Measurements from ENCODE around the gene GPS2. TPM values are rescaled to one million over a fixed set of nuclear protein-coding genes. Genes with fewer than 3 reads are reported as not detected.
"Not testable (repeated sequence)": the region's sequence is repeated elsewhere in the genome, so short reads cannot be mapped to it uniquely, and the experiment has no call there.

The GPS2 gene
- total RNA-seq, 1 experiment from 2014 or later, result 36.9 TPM

DNA sequence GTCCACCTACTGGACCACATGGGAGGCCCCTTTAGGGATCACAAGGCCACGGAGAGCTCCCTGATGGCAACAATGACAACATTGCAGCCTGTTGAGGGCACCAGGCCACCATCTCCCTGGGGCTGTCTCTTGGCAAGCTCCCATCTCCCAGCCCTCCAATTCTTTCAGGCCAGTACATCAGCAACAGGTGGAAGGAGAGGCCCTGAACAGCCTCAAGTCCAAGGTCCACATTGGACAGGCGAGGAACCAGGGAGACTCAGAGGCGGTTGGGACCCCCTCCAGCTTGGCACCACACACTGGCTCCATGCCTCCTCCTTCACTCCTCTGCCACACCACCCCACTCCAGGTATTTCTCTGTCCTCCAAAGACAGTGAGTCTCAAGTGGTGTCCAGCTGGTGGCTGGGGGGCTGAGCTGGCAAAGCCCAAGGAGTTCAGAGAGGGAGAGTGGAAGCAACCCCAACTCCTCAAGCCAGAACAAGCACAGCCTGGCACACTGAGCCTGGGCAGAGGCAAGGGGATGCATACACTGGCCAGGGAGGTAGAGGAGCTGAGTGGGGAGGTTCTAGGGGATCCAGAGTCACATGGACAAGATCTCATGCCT is 19.9 kb upstream of the GPS2 start:
- no peak for DNase-seq
- H3K9ac ChIP-seq (ENCODE audit: low read length), result peak overlapping the region; percentile 79; the same call in 1 of the 2 replicates
- H3K27ac ChIP-seq (ENCODE audit: low read length), result no peak overlapping the region
- no peaks in the 10 kb centered on the region for H3K36me3 ChIP-seq (ENCODE audit: insufficient read depth, low read length)
- H3K9me2 ChIP-seq (replicated peaks; ENCODE audit: insufficient read depth, low read length), result no peaks in the 10 kb centered on the region
- peaks cover 35% of the 10 kb centered on the region for H3K4me1 ChIP-seq (ENCODE audit: low read length)
- peaks cover 14% of the 10 kb centered on the region for H3K79me2 ChIP-seq (ENCODE audit: low read length)
- no peak overlapping the region for H3K4me2 ChIP-seq (ENCODE audit: low read depth, low read length, poor library complexity, severe bottlenecking)
- H4K20me1 ChIP-seq (ENCODE audit: insufficient read depth, low read depth, low read length), result no peaks in the 10 kb centered on the region
- H3K4me3 ChIP-seq (ENCODE audit: low read length), result no peak overlapping the region
- H2AFZ ChIP-seq (ENCODE audit: low read length), result no peak overlapping the region; the same call in 1 of the 2 replicates
- no peaks in the 10 kb centered on the region for H3K9me3 ChIP-seq (ENCODE audit: low read length)
- no peaks in the 10 kb centered on the region for H3K27me3 ChIP-seq (ENCODE audit: low read length)

GRCh38 chr17:7332600-7333069 is 17.5 kb upstream of the GPS2 start:
- DNase-seq; H3K9me2 ChIP-seq (replicated peaks; ENCODE audit: insufficient read depth, low read length): not testable (repeated sequence)

GRCh38 chr17:7332111-7332510 is 17.0 kb upstream of the GPS2 start:
- H3K4me2 ChIP-seq (ENCODE audit: low read depth, low read length, poor library complexity, severe bottlenecking), result no peak overlapping the region

More at GRCh38 chr17:7332600-7333069, 17.5 kb upstream of the GPS2 start:
- not testable (repeated sequence) for H3K4me2 ChIP-seq (ENCODE audit: low read depth, low read length, poor library complexity, severe bottlenecking); H3K9ac ChIP-seq (ENCODE audit: low read length); H3K4me3 ChIP-seq (ENCODE audit: low read length); H3K9me3 ChIP-seq (ENCODE audit: low read length); H4K20me1 ChIP-seq (ENCODE audit: insufficient read depth, low read depth, low read length); H3K27ac ChIP-seq (ENCODE audit: low read length); H3K36me3 ChIP-seq (ENCODE audit: insufficient read depth, low read length); H3K27me3 ChIP-seq (ENCODE audit: low read length); H2AFZ ChIP-seq (ENCODE audit: low read length)
- Histone ChIP-seq H3K4me1 (ENCODE audit: low read length) (peaks cover 44% of the 10 kb centered on the region), H3K79me2 (ENCODE audit: low read length) (peaks cover 25% of the 10 kb centered on the region)

DNA sequence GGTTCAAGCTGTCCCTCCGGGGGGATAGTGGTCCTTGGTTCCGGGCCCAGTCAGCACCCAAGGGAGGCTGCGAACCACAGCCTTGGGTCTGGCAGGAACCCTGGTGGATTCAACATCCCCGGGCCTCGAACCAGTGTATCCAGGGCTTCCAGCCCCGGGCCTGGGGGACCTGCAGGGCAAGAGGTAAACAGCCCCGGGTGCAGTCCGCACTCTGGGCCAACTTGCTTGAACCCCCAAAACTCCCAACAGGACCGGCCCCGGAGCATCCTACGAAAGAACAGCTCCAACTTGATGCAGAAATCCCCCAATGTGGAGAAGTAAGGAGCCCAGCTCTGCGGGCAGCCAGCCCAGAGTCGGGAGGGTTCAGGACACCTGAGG is 15.5 kb upstream of the GPS2 start:
- H3K9me2 ChIP-seq (replicated peaks; ENCODE audit: insufficient read depth, low read length), result no peaks in the 10 kb centered on the region
- peak overlapping the region; percentile 99 for H3K4me2 ChIP-seq (ENCODE audit: low read depth, low read length, poor library complexity, severe bottlenecking)
- H3K79me2 ChIP-seq (ENCODE audit: low read length), result peaks cover 24% of the 10 kb centered on the region
- no peaks in the 10 kb centered on the region for H3K36me3 ChIP-seq (ENCODE audit: insufficient read depth, low read length)
- peak overlapping the region; percentile 94 for H3K9ac ChIP-seq (ENCODE audit: low read length)
- no peaks in the 10 kb centered on the region for H3K9me3 ChIP-seq (ENCODE audit: low read length)
- H4K20me1 ChIP-seq (ENCODE audit: insufficient read depth, low read depth, low read length), result no peaks in the 10 kb centered on the region
- DNase-seq, result no peak
- H3K4me3 ChIP-seq (ENCODE audit: low read length), result peak overlapping the region; percentile 99
- peak overlapping the region; percentile 78; the same call in 1 of the 2 replicates for H2AFZ ChIP-seq (ENCODE audit: low read length)
- H3K27me3 ChIP-seq (ENCODE audit: low read length), result no peaks in the 10 kb centered on the region
- no peak overlapping the region for H3K27ac ChIP-seq (ENCODE audit: low read length)
- H3K4me1 ChIP-seq (ENCODE audit: low read length), result peaks cover 28% of the 10 kb centered on the region

More at GRCh38 chr17:7332111-7332510, 17.0 kb upstream of the GPS2 start:
- DNase-seq, result no peak
- Histone ChIP-seq H3K79me2 (ENCODE audit: low read length) (peaks cover 27% of the 10 kb centered on the region), H3K36me3 (ENCODE audit: insufficient read depth, low read length) (no peaks in the 10 kb centered on the region), H3K27me3 (ENCODE audit: low read length) (no peaks in the 10 kb centered on the region), H4K20me1 (ENCODE audit: insufficient read depth, low read depth, low read length) (no peaks in the 10 kb centered on the region), H3K9me3 (ENCODE audit: low read length) (no peaks in the 10 kb centered on the region), H3K4me1 (ENCODE audit: low read length) (peaks cover 43% of the 10 kb centered on the region), H3K9me2 (replicated peaks; ENCODE audit: insufficient read depth, low read length) (no peaks in the 10 kb centered on the region), H3K27ac (ENCODE audit: low read length) (no peak overlapping the region), H3K9ac (ENCODE audit: low read length) (no peak overlapping the region), H2AFZ (ENCODE audit: low read length) (no peak overlapping the region), H3K4me3 (ENCODE audit: low read length) (no peak overlapping the region)

DNA sequence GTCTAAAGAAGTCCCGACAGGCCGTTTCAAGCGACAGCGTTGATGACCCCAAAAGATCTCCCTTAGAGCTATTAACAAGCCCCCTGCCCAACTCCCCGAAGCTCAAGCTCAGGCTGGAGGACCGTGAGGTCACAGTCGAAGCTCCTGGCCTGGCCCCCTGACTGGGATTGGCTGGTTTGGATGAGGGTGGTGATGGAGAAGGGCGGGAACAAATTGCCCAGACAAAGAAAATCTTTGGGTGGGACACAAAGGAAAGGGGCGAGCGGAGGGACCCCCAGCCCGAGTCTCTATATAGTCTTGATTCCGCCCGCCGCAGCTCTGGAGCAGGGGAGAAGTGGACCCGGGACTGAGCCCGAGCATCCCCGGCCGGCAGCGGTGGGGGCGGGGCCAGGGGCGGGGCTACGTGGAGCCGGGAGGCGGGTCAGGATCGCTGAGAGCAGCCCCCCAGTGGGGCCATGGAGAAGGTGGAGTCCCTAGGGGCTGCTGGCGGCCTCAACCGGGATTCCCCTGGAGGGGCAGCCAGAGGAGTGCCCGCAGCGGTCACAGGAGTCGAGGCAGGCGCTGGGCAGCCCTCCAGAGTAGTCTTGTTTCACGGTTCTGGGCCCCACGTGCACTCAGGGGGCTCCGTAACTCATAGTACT is 15.0 kb upstream of the GPS2 start:
- H3K79me2 ChIP-seq (ENCODE audit: low read length), result peaks cover 24% of the 10 kb centered on the region
- peak overlapping the region; percentile 99 for H3K4me3 ChIP-seq (ENCODE audit: low read length)
- no peaks in the 10 kb centered on the region for H3K9me2 ChIP-seq (replicated peaks; ENCODE audit: insufficient read depth, low read length)
- peak overlapping the region; percentile 99 for H3K4me2 ChIP-seq (ENCODE audit: low read depth, low read length, poor library complexity, severe bottlenecking)
- H3K9me3 ChIP-seq (ENCODE audit: low read length), result no peaks in the 10 kb centered on the region
- peak overlapping the region; percentile 75 for H3K27ac ChIP-seq (ENCODE audit: low read length)
- no peaks in the 10 kb centered on the region for H3K27me3 ChIP-seq (ENCODE audit: low read length)
- H4K20me1 ChIP-seq (ENCODE audit: insufficient read depth, low read depth, low read length), result no peaks in the 10 kb centered on the region
- H3K36me3 ChIP-seq (ENCODE audit: insufficient read depth, low read length), result no peaks in the 10 kb centered on the region
- H3K9ac ChIP-seq (ENCODE audit: low read length), result peak overlapping the region; percentile 94
- H3K4me1 ChIP-seq (ENCODE audit: low read length), result peaks cover 23% of the 10 kb centered on the region
- DNase-seq, result peak; percentile 94
- peak overlapping the region; percentile 78 for H2AFZ ChIP-seq (ENCODE audit: low read length)

DNA sequence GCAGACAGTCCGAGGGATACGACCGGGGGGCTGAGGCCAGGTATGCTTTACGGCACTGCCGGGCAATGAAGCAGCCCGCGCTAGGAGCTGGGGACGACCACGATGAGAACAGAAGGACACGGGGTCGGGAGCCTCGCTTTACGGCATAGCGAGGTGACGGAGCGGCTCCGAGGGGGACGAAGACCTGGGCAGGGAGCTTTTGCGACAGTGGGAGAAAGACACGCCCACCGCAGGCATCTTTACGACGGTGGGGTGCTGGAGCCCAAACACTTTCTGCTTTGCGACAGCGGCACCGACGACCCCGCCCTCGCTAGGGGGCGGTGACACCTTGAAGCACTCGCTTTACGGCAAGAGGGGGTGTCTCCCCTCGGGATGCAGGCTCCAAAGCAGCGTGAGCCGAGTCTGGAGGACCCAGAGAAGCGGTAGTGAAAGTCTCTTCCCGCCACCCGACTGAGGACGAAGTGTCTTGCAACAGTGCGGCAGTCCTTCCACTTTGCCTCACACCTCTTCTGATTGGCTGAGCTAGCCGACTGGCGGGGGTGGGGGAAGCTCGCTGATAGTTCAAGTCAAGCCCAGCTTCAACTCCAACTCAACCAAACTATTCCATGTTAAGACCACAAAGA is 14.3 kb upstream of the GPS2 start:
- peak overlapping the region; percentile 78 for H2AFZ ChIP-seq (ENCODE audit: low read length)
- peak; percentile 100 for DNase-seq

DNA sequence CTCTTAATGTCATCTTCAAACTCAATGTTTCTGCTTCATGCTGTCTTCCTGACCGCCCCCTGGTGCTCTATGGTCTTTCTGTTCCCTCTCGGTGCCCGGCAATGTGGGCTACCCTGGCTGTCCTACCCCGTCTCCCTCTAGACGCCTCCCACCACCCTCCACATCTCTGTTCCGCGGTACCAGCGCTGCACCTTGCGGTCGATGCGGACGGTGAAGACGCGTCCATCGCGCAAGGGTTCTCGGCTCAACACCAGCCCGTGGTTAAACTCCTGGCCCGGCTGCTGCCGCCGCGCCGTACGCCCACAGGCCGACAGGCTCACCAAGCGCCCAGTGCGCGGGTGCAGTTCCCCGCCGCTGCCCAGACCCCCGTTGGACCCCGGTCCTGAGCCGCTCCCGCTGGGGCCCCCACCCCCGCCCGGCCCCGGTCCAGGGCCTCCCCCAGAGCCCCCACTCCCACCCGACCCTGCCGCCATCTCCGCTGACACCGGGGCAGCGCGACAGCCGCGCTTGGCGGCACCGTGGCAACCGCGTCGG is 13.7 kb upstream of the GPS2 start, which contains the start of gene NEURL4:
NEURL4 (minus strand) TSS at position 496 of the 534 bp plus-strand sequence; CDS start at position 473, 23 bp downstream.
- Histone ChIP-seq H3K27ac (ENCODE audit: low read length) (peak within 1 kb of the TSS; percentile 75), H3K4me2 (ENCODE audit: low read depth, low read length, poor library complexity, severe bottlenecking) (peak within 1 kb of the TSS; percentile 99), H3K36me3 (ENCODE audit: insufficient read depth, low read length) (no peaks in the 10 kb centered on the region; the same call in 1 of the 2 replicates), H3K4me3 (ENCODE audit: low read length) (peak within 1 kb of the TSS; percentile 99), H4K20me1 (ENCODE audit: insufficient read depth, low read depth, low read length) (no peaks in the 10 kb centered on the region), H3K79me2 (ENCODE audit: low read length) (peaks cover 24% of the 10 kb centered on the region), H3K9ac (ENCODE audit: low read length) (peak within 1 kb of the TSS; percentile 94), H2AFZ (ENCODE audit: low read length) (peak within 1 kb of the TSS; percentile 78), H3K9me3 (ENCODE audit: low read length) (no peaks in the 10 kb centered on the region), H3K9me2 (replicated peaks; ENCODE audit: insufficient read depth, low read length) (no peaks in the 10 kb centered on the region), H3K4me1 (ENCODE audit: low read length) (peaks cover 23% of the 10 kb centered on the region), H3K27me3 (ENCODE audit: low read length) (no peaks in the 10 kb centered on the region)
- no peak for DNase-seq

More for the DNA sequence above, 14.3 kb upstream of the GPS2 start:
- Histone ChIP-seq H3K36me3 (ENCODE audit: insufficient read depth, low read length) (no peaks in the 10 kb centered on the region; the same call in 1 of the 2 replicates), H4K20me1 (ENCODE audit: insufficient read depth, low read depth, low read length) (no peaks in the 10 kb centered on the region), H3K27ac (ENCODE audit: low read length) (peak overlapping the region; percentile 75), H3K4me2 (ENCODE audit: low read depth, low read length, poor library complexity, severe bottlenecking) (peak overlapping the region; percentile 99), H3K9ac (ENCODE audit: low read length) (peak overlapping the region; percentile 94), H3K9me2 (replicated peaks; ENCODE audit: insufficient read depth, low read length) (no peaks in the 10 kb centered on the region), H3K9me3 (ENCODE audit: low read length) (no peaks in the 10 kb centered on the region), H3K27me3 (ENCODE audit: low read length) (no peaks in the 10 kb centered on the region), H3K79me2 (ENCODE audit: low read length) (peaks cover 24% of the 10 kb centered on the region), H3K4me3 (ENCODE audit: low read length) (peak overlapping the region; percentile 99), H3K4me1 (ENCODE audit: low read length) (peaks cover 23% of the 10 kb centered on the region)

- Histone ChIP-seq H4K20me1 (ENCODE audit: insufficient read depth, low read depth, low read length) (no peaks in the 10 kb centered on the region), H2AFZ (ENCODE audit: low read length) (no peak overlapping the region), H3K9me3 (ENCODE audit: low read length) (no peaks in the 10 kb centered on the region), H3K4me1 (ENCODE audit: low read length) (peaks cover 23% of the 10 kb centered on the region), H3K9me2 (replicated peaks; ENCODE audit: insufficient read depth, low read length) (no peaks in the 10 kb centered on the region), H3K27ac (ENCODE audit: low read length) (no peak overlapping the region), H3K4me2 (ENCODE audit: low read depth, low read length, poor library complexity, severe bottlenecking) (peak overlapping the region; percentile 99), H3K36me3 (ENCODE audit: insufficient read depth, low read length) (peaks cover 8% of the 10 kb centered on the region; the same call in 1 of the 2 replicates), H3K4me3 (ENCODE audit: low read length) (peak overlapping the region; percentile 99), H3K9ac (ENCODE audit: low read length) (peak overlapping the region; percentile 94), H3K79me2 (ENCODE audit: low read length) (peaks cover 24% of the 10 kb centered on the region), H3K27me3 (ENCODE audit: low read length) (no peaks in the 10 kb centered on the region)
- no peak for DNase-seq
Observed at GRCh38 chr17:7328009-7328408, 12.8 kb upstream of the GPS2 start.

Measured in Karpas-422 (cell line).